Stomach (tissue), 9 donors: ENCODE measurements around the gene DNAH17. TPM values are rescaled to one million over a fixed set of nuclear protein-coding genes. Genes with fewer than 3 reads are reported as not detected.

ENCODE experiments used
- DNase-seq, 2 donors: peaks; one replicate each; pipeline versions ENCODE4 v3.0.0 to v3.0.0-alpha.2; 2013 to 2019
- H3K27ac ChIP-seq, 5 donors: fragments of 200-600 bp in 4 of 5; sonication (generic) in 4 of 5; one replicate each; pipeline ENCODE4 v1.5.1; 2013 to 2019; ENCODE audit warnings: mild to moderate bottlenecking in 1 of 5, moderate library complexity in 1 of 5
- H3K27me3 ChIP-seq, 3 donors: fragments of 200-600 bp; sonication (generic); one replicate each; pipeline ENCODE4 v1.5.1; 2017 to 2019; ENCODE audit warnings: mixed run types in 1 of 3
- H3K36me3 ChIP-seq, 4 donors: fragments of 200-600 bp; sonication (generic); 1 replicate in 3 of 4; 2 replicates in 1 of 4; pipeline ENCODE4 v1.5.1; 2016 to 2019
- H3K4me1 ChIP-seq, 4 donors: fragments of 200-600 bp; sonication (generic); one replicate each; pipeline ENCODE4 v1.5.1; 2016 to 2019
- H3K4me3 ChIP-seq, 4 donors: fragments of 200-600 bp; sonication (generic) in 3 of 4; one replicate each; pipeline ENCODE4 v1.5.1; 2016 to 2019; ENCODE audit warnings: mild to moderate bottlenecking in 1 of 4
- H3K9me3 ChIP-seq, 4 donors: fragments of 200-600 bp; sonication (generic); one replicate each; pipeline ENCODE4 v1.5.1; 2016 to 2019
- EP300 ChIP-seq: sonication (generic); formaldehyde crosslinking; IDR thresholded peaks from one replicate; pipeline ENCODE4 v1.6.1; 2017; ENCODE audit warnings: antibody characterized with exemption
- POLR2A ChIP-seq, 4 donors: fragments of 450-650 bp; IDR thresholded peaks; one replicate each; pipeline ENCODE4 v1.6.1; 2016; ENCODE audit warnings: antibody characterized with exemption in 4 of 4, control low read depth in 2 of 4, mild to moderate bottlenecking in 1 of 4, moderate library complexity in 1 of 4
- POLR2AphosphoS5 ChIP-seq, 3 donors: sonication (generic); formaldehyde crosslinking; IDR thresholded peaks; one replicate each; pipeline ENCODE4 v1.6.1; 2016; ENCODE audit warnings: antibody characterized with exemption in 3 of 3
- WGBS, 5 donors: extraction: QIAGEN DNeasy Blood & Tissue Kit in 3 of 5; methylation state at CpG; one replicate each; pipeline versions ENCODE4 v1.1.5 to v1.1.7; 2013 to 2018; 5-methylcytosine and 5-hydroxymethylcytosine counted together
- intact Hi-C: fragments of 100-400 bp; cut with DNase I; formaldehyde crosslinking; loops from one replicate; pipeline ENCODE4 v1.15.1; 2023; ENCODE audit warnings: low total_unique reads
- polyA plus RNA-seq, 3 donors: library from polyadenylated mRNA; stranded (reverse); fragments of 200-250 nt; gene quantifications; one replicate each; pipeline ENCODE4 v1.2.3, GENCODE V29; 2013
- total RNA-seq, 5 donors: library from RNA; depleted of rRNA; stranded (reverse); fragments of >200 nt; gene quantifications; one replicate each; pipeline versions ENCODE4 v1.1.0 to v1.2.3, GENCODE V29; 2014 to 2016
- TF ChIP-seq, protein P1 (sequence below), 7 experiments: fragments of 450-650 bp in 4 of 7; fragments of 200-600 bp in 3 of 7; sonication (generic) in 3 of 7; IDR thresholded peaks; one replicate each; pipeline ENCODE4 v1.5.1; 2016 to 2019; ENCODE audit warnings: antibody characterized with exemption in 7 of 7, control low read depth in 2 of 7, mild to moderate bottlenecking in 1 of 7
- donor health status: healthy with polysubstance abuse.
- donor health status: Bipolar disorder and iron deficiency.
- donor health status: healthy.

Gene DNAH17
- total and polyA plus RNA-seq, 8 donors, result 0.03 to 2.4 (median 0.45) TPM; not detected in 5

DNA sequence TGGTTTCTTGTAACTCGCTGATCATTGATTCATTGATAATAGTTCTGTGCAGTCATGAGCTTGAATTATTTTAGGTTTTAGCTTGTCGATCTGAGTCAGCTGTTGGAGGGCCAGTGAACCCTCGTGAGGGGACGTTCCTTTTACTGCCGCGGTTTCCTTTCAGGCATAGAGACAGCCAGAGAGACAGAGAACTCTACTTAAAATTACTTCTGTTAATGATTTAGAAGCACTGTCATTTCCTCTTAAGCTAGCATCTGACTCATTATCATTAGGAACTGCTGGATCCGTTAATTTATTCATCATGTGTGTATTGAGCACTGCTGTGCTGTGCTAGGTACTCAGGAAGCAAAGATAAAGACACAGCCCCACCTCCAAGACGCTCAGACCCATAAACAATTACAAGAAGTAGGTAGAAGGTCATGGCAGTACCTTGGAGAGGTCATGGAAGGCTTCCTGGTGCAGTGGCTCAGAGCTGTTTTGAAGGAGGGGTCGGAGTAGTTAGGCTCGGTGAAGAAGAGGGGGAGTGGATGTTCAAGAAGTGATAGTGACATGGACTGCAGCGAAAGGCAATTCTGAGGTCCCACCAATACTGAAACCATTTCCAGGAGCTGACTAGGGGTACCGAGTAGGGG, 195.5 kb downstream of the DNAH17 start:
- Histone ChIP-seq H3K27ac (peak overlapping the region; percentile 55 to 95 (median 81)), H3K9me3 (no peaks in the 10 kb centered on the region), H3K4me1 (peaks cover 59 to 86% (median 75%) of the 10 kb centered on the region in 4 donors), H3K36me3 (peaks cover 0 to 3% (median 0%) of the 10 kb centered on the region in 4 donors), H3K27me3 (no peaks in the 10 kb centered on the region), H3K4me3 (peak overlapping the region in 1 of 4 donors; percentile 6)
- no peak for DNase-seq
- 55 to 63% (median 61%) methylated on average over 12 of the region's 12 CpGs for WGBS, 5 donors
- intact Hi-C loops, result no loop called here
- TF ChIP-seq POLR2A (IDR thresholded peaks at IDR 0.05) (no peak), POLR2AphosphoS5 (IDR thresholded peaks at IDR 0.05) (no peak), EP300 (no peak)
- TF ChIP-seq, protein P1, sequence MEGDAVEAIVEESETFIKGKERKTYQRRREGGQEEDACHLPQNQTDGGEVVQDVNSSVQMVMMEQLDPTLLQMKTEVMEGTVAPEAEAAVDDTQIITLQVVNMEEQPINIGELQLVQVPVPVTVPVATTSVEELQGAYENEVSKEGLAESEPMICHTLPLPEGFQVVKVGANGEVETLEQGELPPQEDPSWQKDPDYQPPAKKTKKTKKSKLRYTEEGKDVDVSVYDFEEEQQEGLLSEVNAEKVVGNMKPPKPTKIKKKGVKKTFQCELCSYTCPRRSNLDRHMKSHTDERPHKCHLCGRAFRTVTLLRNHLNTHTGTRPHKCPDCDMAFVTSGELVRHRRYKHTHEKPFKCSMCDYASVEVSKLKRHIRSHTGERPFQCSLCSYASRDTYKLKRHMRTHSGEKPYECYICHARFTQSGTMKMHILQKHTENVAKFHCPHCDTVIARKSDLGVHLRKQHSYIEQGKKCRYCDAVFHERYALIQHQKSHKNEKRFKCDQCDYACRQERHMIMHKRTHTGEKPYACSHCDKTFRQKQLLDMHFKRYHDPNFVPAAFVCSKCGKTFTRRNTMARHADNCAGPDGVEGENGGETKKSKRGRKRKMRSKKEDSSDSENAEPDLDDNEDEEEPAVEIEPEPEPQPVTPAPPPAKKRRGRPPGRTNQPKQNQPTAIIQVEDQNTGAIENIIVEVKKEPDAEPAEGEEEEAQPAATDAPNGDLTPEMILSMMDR (IDR thresholded peaks at IDR 0.05), result no peak

DNA sequence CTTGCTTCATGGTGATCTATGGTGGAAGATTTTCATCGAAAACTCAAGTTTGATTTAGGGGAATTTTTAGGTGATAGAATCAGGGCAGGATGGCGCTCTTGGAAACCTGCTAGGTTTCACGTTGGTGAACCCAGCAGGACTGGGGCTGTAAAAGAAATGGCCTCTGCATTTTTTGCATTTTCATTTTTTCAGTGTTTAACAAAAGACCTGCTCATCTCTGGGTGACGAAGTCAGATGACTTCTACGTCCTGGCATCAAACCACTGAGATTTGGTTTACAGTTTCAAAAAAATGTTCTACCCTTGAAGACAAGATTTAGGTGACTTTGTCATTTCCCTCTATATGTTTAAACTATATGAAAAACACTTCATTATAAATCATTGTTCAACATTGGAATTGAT, 196.8 kb downstream of the DNAH17 start:
- no peak for DNase-seq
- peaks cover 47 to 81% (median 65%) of the 10 kb centered on the region in 4 donors for H3K4me1 ChIP-seq
- peaks cover 0 to 3% (median 0%) of the 10 kb centered on the region in 4 donors for H3K36me3 ChIP-seq
- peak overlapping the region in 4 of 5 donors; percentile 92 to 95 (median 94) for H3K27ac ChIP-seq
- 77 to 84% (median 80%) methylated on average over 5 of the region's 5 CpGs for WGBS, 5 donors
- H3K9me3 ChIP-seq, result no peaks in the 10 kb centered on the region
- H3K27me3 ChIP-seq, result no peaks in the 10 kb centered on the region
- peak overlapping the region in 1 of 4 donors; percentile 97 for H3K4me3 ChIP-seq
- no peak for TF ChIP-seq POLR2AphosphoS5 (IDR thresholded peaks at IDR 0.05)
- intact Hi-C loops, result no loop called here

DNA sequence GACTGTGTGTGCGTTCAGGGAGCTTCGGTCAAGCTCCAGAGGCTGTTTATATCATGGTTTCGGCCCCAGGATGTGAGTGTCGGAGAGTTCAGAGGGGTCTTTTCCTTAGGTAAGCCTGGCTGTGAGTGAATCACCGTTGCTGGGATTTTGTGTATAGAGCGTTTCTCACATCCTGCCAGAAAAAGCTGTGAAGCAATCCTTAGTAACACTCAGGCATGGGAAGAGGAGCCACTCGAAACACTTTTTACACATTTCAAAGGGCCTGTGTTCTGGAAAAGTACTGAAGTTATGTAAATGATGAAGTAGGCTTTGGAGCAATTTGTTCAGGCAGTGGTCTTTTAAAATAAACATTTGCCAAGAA, 198.1 kb downstream of the DNAH17 start:
- intact Hi-C loops, result loop anchor here (10.0 kb wide), 1 partner anchor 46 kb away; no protein-coding TSS in a partner anchor
- Histone ChIP-seq H3K4me3 (peak overlapping the region; percentile 84 to 98 (median 93)), H3K4me1 (peaks cover 34 to 75% (median 54%) of the 10 kb centered on the region in 4 donors), H3K27ac (peak overlapping the region; percentile 90 to 95 (median 93)), H3K27me3 (no peaks in the 10 kb centered on the region), H3K9me3 (no peaks in the 10 kb centered on the region), H3K36me3 (peaks cover 0 to 3% (median 0%) of the 10 kb centered on the region in 4 donors)
- TF ChIP-seq POLR2AphosphoS5 (IDR thresholded peaks at IDR 0.05), result peak in 2 of 3 donors; percentile 26 to 78
- TF ChIP-seq POLR2A (IDR thresholded peaks at IDR 0.05), result no peak
- DNase-seq, result no peak
- WGBS, 5 donors, result 0 to 4% (median 3%) methylated on average over 7 of the region's 7 CpGs

DNA sequence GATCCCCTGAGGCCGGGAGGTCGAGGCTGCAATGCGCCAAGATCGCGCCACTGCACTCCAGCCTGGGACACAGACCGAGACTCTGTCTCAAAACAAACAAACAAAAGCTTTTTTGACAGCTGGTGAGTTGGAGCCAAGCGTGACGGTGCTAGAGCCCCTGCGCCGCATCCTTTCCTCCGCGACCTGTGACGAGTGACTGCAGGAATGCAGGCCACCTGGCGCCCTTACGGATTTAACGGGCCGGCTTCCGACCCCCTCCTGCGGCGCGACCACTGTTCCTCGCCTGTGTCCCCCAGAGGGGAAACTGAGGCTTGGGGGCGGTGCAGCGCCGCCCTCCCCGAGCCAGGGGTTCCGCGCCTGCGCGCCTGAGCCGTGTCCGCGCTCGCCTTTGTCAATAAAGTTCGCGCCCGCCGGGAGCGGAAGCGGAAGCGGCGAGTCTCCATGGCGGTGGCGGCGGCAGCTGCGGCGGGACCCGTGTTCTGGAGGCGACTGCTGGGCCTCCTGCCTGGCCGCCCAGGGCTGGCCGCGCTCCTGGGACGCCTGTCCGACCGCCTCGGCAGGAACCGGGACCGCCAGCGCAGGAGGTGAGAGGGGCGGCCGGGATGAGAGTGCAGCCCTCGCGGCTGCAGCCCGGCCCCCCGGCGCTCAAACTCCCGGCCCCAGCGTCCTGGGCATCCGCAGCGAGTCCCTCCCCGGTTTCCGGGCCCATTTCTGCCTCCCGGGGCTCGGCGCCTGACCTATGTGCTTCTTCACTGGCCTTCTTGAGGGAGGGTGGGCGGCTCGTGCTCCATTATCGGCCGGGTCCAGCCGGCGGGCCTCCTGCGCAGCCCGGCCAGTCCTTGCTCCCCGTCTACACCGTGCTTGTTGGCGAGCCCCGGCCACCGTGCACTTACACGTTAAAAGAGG, 198.7 kb downstream of the DNAH17 start, which contains the start of gene PGS1:
Gene PGS1 (plus strand): TSS at position 425 of the 906 bp plus-strand sequence. CDS start 17 bp downstream, at position 442.
- peaks cover 31 to 68% (median 51%) of the 10 kb centered on the region in 4 donors for H3K4me1 ChIP-seq
- peak within 1 kb of the TSS; percentile 90 to 95 (median 93) for H3K27ac ChIP-seq
- intact Hi-C loops, result loop anchor here (10.0 kb wide), 1 partner anchor 46 kb away; no protein-coding TSS in a partner anchor
- TF ChIP-seq POLR2AphosphoS5 (IDR thresholded peaks at IDR 0.05) (peak; percentile 93 to 98 (median 96)), EP300 (peak; percentile 13), POLR2A (IDR thresholded peaks at IDR 0.05) (peak in 1 of 4 donors; percentile 33)
- TF ChIP-seq, protein P1 (IDR thresholded peaks at IDR 0.05), result no peak
- H3K36me3 ChIP-seq, result peaks cover 0 to 3% (median 0%) of the 10 kb centered on the region in 4 donors
- 1 to 2% (median 1%) methylated on average over 74 to 89 of the region's 89 CpGs for WGBS, 5 donors
- peak within 1 kb of the TSS; percentile 84 to 98 (median 93) for H3K4me3 ChIP-seq
- DNase-seq, result peak; percentile 83 to 93
- no peaks in the 10 kb centered on the region for H3K27me3 ChIP-seq
- no peaks in the 10 kb centered on the region for H3K9me3 ChIP-seq

DNA sequence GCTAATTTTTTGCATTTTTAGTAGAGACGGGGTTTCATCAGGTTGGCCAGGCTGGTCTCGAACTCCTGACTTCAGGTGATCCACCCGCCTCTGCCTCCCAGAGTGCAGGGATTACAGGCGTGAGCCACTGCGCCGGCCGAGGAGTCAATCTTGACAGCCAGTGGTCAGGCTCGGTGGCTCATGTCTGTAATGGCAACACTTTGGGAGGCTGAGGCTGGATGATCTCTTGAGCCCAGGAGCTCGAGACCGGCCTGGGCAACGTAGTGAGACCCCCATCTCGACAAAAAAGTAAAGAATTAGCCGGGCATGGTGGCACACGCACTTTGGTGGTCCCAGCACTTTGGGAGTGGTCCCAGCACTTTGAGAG, 199.4 kb downstream of the DNAH17 start:
- no peak for DNase-seq

More for the DNA sequence above, 199.4 kb downstream of the DNAH17 start:
- TF ChIP-seq POLR2A (IDR thresholded peaks at IDR 0.05), result no peak
- no peak for TF ChIP-seq POLR2AphosphoS5 (IDR thresholded peaks at IDR 0.05)
- TF ChIP-seq, protein P1 (IDR thresholded peaks at IDR 0.05), result no peak
- TF ChIP-seq EP300, result no peak
- H3K9me3 ChIP-seq, result no peaks in the 10 kb centered on the region
- H3K36me3 ChIP-seq, result peaks cover 0 to 3% (median 0%) of the 10 kb centered on the region in 4 donors
- H3K4me1 ChIP-seq, result peaks cover 31 to 62% (median 46%) of the 10 kb centered on the region in 4 donors
- peak overlapping the region; percentile 90 to 95 (median 93) for H3K27ac ChIP-seq
- intact Hi-C loops, result loop anchor here (10.0 kb wide), 1 partner anchor 47 kb away; no protein-coding TSS in a partner anchor
- WGBS, 5 donors, result 30 to 53% (median 43%) methylated on average over 6 to 14 of the region's 14 CpGs
- peak overlapping the region; percentile 84 to 98 (median 93) for H3K4me3 ChIP-seq
- no peaks in the 10 kb centered on the region for H3K27me3 ChIP-seq
